Measurements from ENCODE around the gene SNAP91. TPM values are rescaled to one million over a fixed set of nuclear protein-coding genes. Genes with fewer than 3 reads are reported as not detected.

Gene SNAP91
- total and polyA plus RNA-seq, 12 donors, result 0.11 to 20.1 (median 3.3) TPM; not detected in 2

- Histone ChIP-seq H3K4me3 (no peak overlapping the region), H3K9me3 (replicated peaks in 1 of 3) (no peaks in the 10 kb centered on the region), H3K27ac (no peak overlapping the region), H3K4me1 (replicated peaks in 1 of 2) (peaks cover 10 to 14% of the 10 kb centered on the region in 2 donors), H3K27me3 (no peaks in the 10 kb centered on the region), H3K36me3 (replicated peaks in 1 of 2) (no peaks in the 10 kb centered on the region)
- WGBS, 4 donors, result 82 to 94% (median 85%) methylated on average over 1 of the region's 1 CpG
- intact Hi-C loops (cut with DNase I), result loop anchor here in 1 of 2 donors (5.0 to 10.0 kb wide), 2 partner anchors 295 to 453 kb away; partner anchors contain the start of genes DOP1A and UBE3D
- DNase-seq, result no peak
- TF ChIP-seq CTCF (IDR thresholded peaks at IDR 0.05), result no peak
- TF ChIP-seq POLR2A (IDR thresholded peaks at IDR 0.05), result no peak
Measured at GRCh38 chr6:83517500-83517899, 191.4 kb downstream of the SNAP91 start.

- Histone ChIP-seq H3K27me3 (no peaks in the 10 kb centered on the region), H3K36me3 (replicated peaks in 1 of 2) (no peaks in the 10 kb centered on the region), H3K27ac (no peak overlapping the region), H3K9me3 (replicated peaks in 1 of 3) (no peaks in the 10 kb centered on the region), H3K4me3 (no peak overlapping the region), H3K4me1 (replicated peaks in 1 of 2) (peaks cover 10 to 14% of the 10 kb centered on the region in 2 donors)
- WGBS, 4 donors, result 12 to 36% (median 16%) methylated on average over 4 of the region's 4 CpGs
- no peak for TF ChIP-seq POLR2A (IDR thresholded peaks at IDR 0.05)
- peak; percentile 71 to 90 (median 86) for TF ChIP-seq CTCF (IDR thresholded peaks at IDR 0.05)
- peak in 5 of 7 donors; percentile 24 to 61 (median 56) for DNase-seq
- intact Hi-C loops (cut with DNase I), result loop anchor here (5.0 to 10.0 kb wide), 4 partner anchors 93 to 450 kb away; partner anchors contain the start of genes DOP1A (in 1 of the 2) and UBE3D (in 1 of the 2)
Measured at GRCh38 chr6:83514866-83515466, 193.9 kb downstream of the SNAP91 start.

GRCh38 chr6:83514466-83514865 is 194.4 kb downstream of the SNAP91 start:
- no peak for TF ChIP-seq POLR2A (IDR thresholded peaks at IDR 0.05)
- intact Hi-C loops (cut with DNase I), result loop anchor here (5.0 to 10.0 kb wide), 4 partner anchors 92 to 450 kb away; partner anchors contain the start of genes DOP1A (in 1 of the 2) and UBE3D (in 1 of the 2)
- peaks cover 10 to 14% of the 10 kb centered on the region in 2 donors for H3K4me1 ChIP-seq (replicated peaks in 1 of 2)
- no peaks in the 10 kb centered on the region for H3K9me3 ChIP-seq (replicated peaks in 1 of 3)
- H3K27me3 ChIP-seq, result no peaks in the 10 kb centered on the region
- H3K27ac ChIP-seq, result no peak overlapping the region
- H3K4me3 ChIP-seq, result no peak overlapping the region
- no peak for DNase-seq
- no peaks in the 10 kb centered on the region for H3K36me3 ChIP-seq (replicated peaks in 1 of 2)
- WGBS, 4 donors, result 53 to 77% (median 60%) methylated on average over 1 of the region's 1 CpG

GRCh38 chr6:83511901-83512681 is 196.8 kb downstream of the SNAP91 start, which contains the start of gene PRSS35:
TSS of gene PRSS35 (plus strand) at chr6:83512534. CDS start at chr6:83523442, 10,908 bp downstream.
- peak; percentile 66 to 76 (median 71) for DNase-seq

More at GRCh38 chr6:83511901-83512681, 196.8 kb downstream of the SNAP91 start, which contains the start of gene PRSS35:
- peak within 1 kb of the TSS in 2 of 5 donors; percentile 7 to 32 for H3K27ac ChIP-seq
- no peaks in the 10 kb centered on the region for H3K36me3 ChIP-seq (replicated peaks in 1 of 2)
- no peaks in the 10 kb centered on the region for H3K9me3 ChIP-seq (replicated peaks in 1 of 3)
- WGBS, 4 donors, result 2 to 6% (median 5%) methylated on average over 3 to 38 of the region's 38 CpGs
- intact Hi-C loops (cut with DNase I), result loop anchor here (5.0 to 10.0 kb wide), 4 partner anchors 90 to 447 kb away; partner anchors contain the start of genes DOP1A (in 1 of the 2) and UBE3D (in 1 of the 2)
- H3K27me3 ChIP-seq, result no peaks in the 10 kb centered on the region
- H3K4me1 ChIP-seq (replicated peaks in 1 of 2), result peaks cover 0 to 5% of the 10 kb centered on the region in 2 donors
- TF ChIP-seq POLR2A (IDR thresholded peaks at IDR 0.05) (peak in 1 of 2 donors; percentile 40), CTCF (IDR thresholded peaks at IDR 0.05) (peak; percentile 48 to 73 (median 68))
- peak within 1 kb of the TSS in 2 of 4 donors; percentile 29 to 59 for H3K4me3 ChIP-seq

All from adrenal gland (tissue), 12 donors.